Fibroblast of lung (primary cell): ENCODE measurements around the gene GPR108. TPM values are rescaled to one million over a fixed set of nuclear protein-coding genes. Genes with fewer than 3 reads are reported as not detected.

Experiments used
- DNase-seq, 2 donors: peaks; one replicate each; pipeline versions ENCODE4 v3.0.0 to v3.0.0-alpha.2; 2010; ENCODE audit warnings: low read depth in 2 of 2
- H2AFZ ChIP-seq: 2 replicates; pipeline ENCODE4 v1.5.1; 2012; ENCODE audit warnings: low read length, control low read depth, inconsistent platforms
- H3K27ac ChIP-seq: 2 replicates; pipeline ENCODE4 v1.5.1; 2011; ENCODE audit warnings: low read length, control low read depth; ENCODE audit not compliant: insufficient read depth
- H3K27me3 ChIP-seq: 2 replicates; pipeline ENCODE4 v1.5.1; 2011; ENCODE audit warnings: mild to moderate bottlenecking, low read length; ENCODE audit not compliant: control insufficient read depth, insufficient read depth
- H3K36me3 ChIP-seq: 2 replicates; pipeline ENCODE4 v1.5.1; 2011; ENCODE audit warnings: low read length; ENCODE audit not compliant: control insufficient read depth, insufficient read depth
- H3K4me1 ChIP-seq: 2 replicates; pipeline ENCODE4 v1.5.1; 2011; ENCODE audit warnings: low read length; ENCODE audit not compliant: control insufficient read depth, insufficient read depth; ENCODE audit errors: extremely low read depth
- H3K4me2 ChIP-seq: 2 replicates; pipeline ENCODE4 v1.5.1; 2011; ENCODE audit warnings: low read length, control low read depth; ENCODE audit not compliant: insufficient read depth; ENCODE audit errors: extremely low read depth
- H3K4me3 ChIP-seq, 4 experiments: fragments of 200-600 bp in 1 of 4; sonication (generic) in 1 of 4; replicated peaks in 1 of 4; 2 replicates each; pipeline ENCODE4 v1.5.1; 2011 to 2016; ENCODE audit warnings: low read length in 4 of 4, low read depth in 3 of 4, mild to moderate bottlenecking in 3 of 4, control low read depth in 2 of 4, inconsistent platforms in 1 of 4, mixed read lengths in 1 of 4; ENCODE audit not compliant: insufficient read depth in 1 of 4; ENCODE audit errors: control extremely low read depth in 1 of 4
- H3K79me2 ChIP-seq: 2 replicates; pipeline ENCODE4 v1.5.1; 2012; ENCODE audit warnings: mild to moderate bottlenecking, low read length, inconsistent platforms; ENCODE audit not compliant: control insufficient read depth, insufficient read depth
- H3K9ac ChIP-seq: 2 replicates; pipeline ENCODE4 v1.5.1; 2011; ENCODE audit warnings: mild to moderate bottlenecking, low read length, control low read depth; ENCODE audit not compliant: insufficient read depth
- H3K9me3 ChIP-seq: 2 replicates; pipeline ENCODE4 v1.5.1; 2012; ENCODE audit warnings: low read depth, low read length; ENCODE audit not compliant: control insufficient read depth, insufficient read depth
- H4K20me1 ChIP-seq: 2 replicates; pipeline ENCODE4 v1.5.1; 2011; ENCODE audit warnings: low read length; ENCODE audit not compliant: control insufficient read depth, insufficient read depth; ENCODE audit errors: extremely low read depth
- CTCF ChIP-seq, 2 donors: IDR thresholded peaks in 1 of 2; conservative IDR thresholded peaks in 1 of 2; 1 replicate in 1 of 2; 2 replicates in 1 of 2; pipeline ENCODE4 v1.5.1; 2011 to 2012; ENCODE audit warnings: low read length in 2 of 2, control low read depth in 1 of 2, inconsistent platforms in 1 of 2, low read depth in 1 of 2, mild to moderate bottlenecking in 1 of 2
- EZH2 ChIP-seq: IDR thresholded peaks from 2 replicates; pipeline ENCODE4 v1.5.1; 2012; ENCODE audit warnings: low read length, control low read depth, mild to moderate bottlenecking; ENCODE audit errors: missing control alignments
- polyA plus RNA-seq, 2 donors: library from polyadenylated mRNA; depleted of rRNA in 1 of 2; stranded (reverse) in 1 of 2; unstranded in 1 of 2; fragments of >200 nt; gene quantifications; 2 replicates each; pipeline ENCODE4 v1.2.1, GENCODE V29; 2011 to 2012; ENCODE audit warnings: missing spikeins in 1 of 2
- total RNA-seq: library from RNA; depleted of rRNA; stranded (reverse); fragments of >200 nt; gene quantifications from 2 replicates; pipeline ENCODE4 v1.2.1, GENCODE V29; 2014

Gene GPR108
- total and polyA plus RNA-seq, 2 donors (not counting 1 experiment from before 2014, with no cell fraction given): 28.4 to 57.0 TPM

GRCh38 chr19:6694147-6694815 lies 43.1 kb downstream of the GPR108 start:
- H3K27ac ChIP-seq: no peak overlapping the region
- no peaks in the 10 kb centered on the region for H3K4me1 ChIP-seq
- H3K27me3 ChIP-seq: no peaks in the 10 kb centered on the region
- H4K20me1 ChIP-seq: no peaks in the 10 kb centered on the region
- H3K9me3 ChIP-seq: no peaks in the 10 kb centered on the region
- no peak for TF ChIP-seq CTCF (conservative IDR thresholded peaks at IDR 0.05 in 1 of 2, IDR thresholded peaks at IDR 0.05 in 1 of 2; ENCODE audit: low read depth in 1 of 2, low read length in 2 of 2)
- no peak for TF ChIP-seq EZH2
- DNase-seq: no peak
- no peaks in the 10 kb centered on the region for H3K36me3 ChIP-seq
- H2AFZ ChIP-seq: no peak overlapping the region
- H3K4me3 ChIP-seq: no peak overlapping the region
- no peaks in the 10 kb centered on the region for H3K79me2 ChIP-seq
- H3K4me2 ChIP-seq: no peak overlapping the region
- no peak overlapping the region for H3K9ac ChIP-seq

DNA sequence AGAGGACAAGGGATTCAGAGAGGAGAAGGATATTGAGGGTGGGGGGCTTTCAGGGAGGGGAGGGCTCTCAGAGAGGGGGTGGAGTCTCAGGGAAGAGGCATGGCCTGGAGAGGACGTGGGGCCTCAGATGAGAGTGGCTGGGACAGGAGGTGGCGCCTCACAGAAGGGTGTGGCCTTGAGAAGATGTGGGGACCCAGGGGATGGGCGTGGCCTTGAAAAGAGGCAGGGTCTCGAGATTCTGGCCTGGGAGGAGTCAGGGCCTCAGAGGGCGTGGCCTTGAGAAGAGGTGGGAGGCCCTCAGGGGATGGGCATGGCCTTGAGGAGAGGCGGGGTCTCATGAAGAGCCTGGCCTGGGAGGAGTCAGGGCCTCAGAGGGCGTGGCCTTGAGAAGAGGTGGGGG lies 43.7 kb downstream of the GPR108 start:
- H3K9me3 ChIP-seq: no peaks in the 10 kb centered on the region
- H3K79me2 ChIP-seq: no peaks in the 10 kb centered on the region
- no peaks in the 10 kb centered on the region for H3K27me3 ChIP-seq
- H3K4me3 ChIP-seq: no peak overlapping the region
- DNase-seq: no peak
- no peaks in the 10 kb centered on the region for H4K20me1 ChIP-seq
- TF ChIP-seq CTCF (conservative IDR thresholded peaks at IDR 0.05 in 1 of 2, IDR thresholded peaks at IDR 0.05 in 1 of 2; ENCODE audit: low read depth in 1 of 2, low read length in 2 of 2) (no peak), EZH2 (no peak)
- H3K4me2 ChIP-seq: no peak overlapping the region
- no peak overlapping the region for H2AFZ ChIP-seq
- no peak overlapping the region for H3K27ac ChIP-seq
- no peaks in the 10 kb centered on the region for H3K4me1 ChIP-seq
- H3K36me3 ChIP-seq: no peaks in the 10 kb centered on the region
- H3K9ac ChIP-seq: no peak overlapping the region

- Histone ChIP-seq H3K36me3 (no peaks in the 10 kb centered on the region), H2AFZ (no peak overlapping the region), H3K27me3 (no peaks in the 10 kb centered on the region), H3K4me1 (no peaks in the 10 kb centered on the region), H3K9me3 (no peaks in the 10 kb centered on the region), H4K20me1 (no peaks in the 10 kb centered on the region), H3K4me3 (no peak overlapping the region), H3K27ac (no peak overlapping the region), H3K79me2 (no peaks in the 10 kb centered on the region), H3K4me2 (no peak overlapping the region), H3K9ac (no peak overlapping the region)
- DNase-seq: no peak
- no peak for TF ChIP-seq EZH2
- no peak for TF ChIP-seq CTCF (conservative IDR thresholded peaks at IDR 0.05 in 1 of 2, IDR thresholded peaks at IDR 0.05 in 1 of 2; ENCODE audit: low read depth in 1 of 2, low read length in 2 of 2)
These were observed 44.3 kb downstream of the GPR108 start for GRCh38 chr19:6693056-6693471.
